GM18873 (cell line): ENCODE measurements around the gene ICAM4.
"Not testable (repeated sequence)": the region's sequence is repeated elsewhere in the genome, so short reads cannot be mapped to it uniquely, and the experiment has no call there.

ENCODE experiments used
- ATAC-seq: cut with Tn5 transposase; IDR thresholded peaks from one replicate; pipeline ENCODE4 v1.9.1; 2021; ENCODE audit warnings: mild to moderate bottlenecking, moderate library complexity, moderate number of reproducible peaks; ENCODE audit not compliant: unreplicated experiment, low FRiP score

Gene ICAM4

DNA sequence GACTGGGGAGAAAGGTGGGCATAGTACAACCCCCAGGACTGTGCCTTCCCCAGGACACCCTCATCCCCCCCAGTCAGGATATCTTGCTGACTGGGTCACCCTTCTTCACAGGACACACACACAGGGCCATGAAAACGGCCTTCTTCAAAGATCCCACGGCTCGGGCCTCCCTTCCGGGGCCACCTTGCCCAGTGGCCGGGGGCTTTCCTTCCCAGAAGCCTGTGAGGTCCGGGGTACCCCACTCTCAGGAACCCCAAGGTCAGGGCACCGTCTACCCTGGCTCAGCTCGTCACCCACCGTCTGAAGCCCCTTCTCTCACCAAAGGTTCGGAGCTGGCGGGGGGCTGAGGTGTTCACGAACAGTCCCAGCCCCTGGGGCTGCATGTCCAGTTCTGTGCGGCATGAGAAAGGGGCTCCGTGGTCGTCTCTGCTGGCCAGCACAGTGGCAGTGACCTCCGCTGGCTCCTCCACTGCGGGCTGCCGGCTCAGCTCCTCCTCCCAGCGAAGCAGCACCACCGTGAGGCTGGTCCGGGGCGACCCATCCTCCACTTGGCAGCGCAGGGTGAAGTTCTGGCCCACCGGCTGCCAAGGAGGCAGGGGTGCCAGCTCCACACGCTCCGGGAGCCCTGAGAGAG lies 48.7 kb downstream of the ICAM4 start:
- no peak for ATAC-seq

DNA sequence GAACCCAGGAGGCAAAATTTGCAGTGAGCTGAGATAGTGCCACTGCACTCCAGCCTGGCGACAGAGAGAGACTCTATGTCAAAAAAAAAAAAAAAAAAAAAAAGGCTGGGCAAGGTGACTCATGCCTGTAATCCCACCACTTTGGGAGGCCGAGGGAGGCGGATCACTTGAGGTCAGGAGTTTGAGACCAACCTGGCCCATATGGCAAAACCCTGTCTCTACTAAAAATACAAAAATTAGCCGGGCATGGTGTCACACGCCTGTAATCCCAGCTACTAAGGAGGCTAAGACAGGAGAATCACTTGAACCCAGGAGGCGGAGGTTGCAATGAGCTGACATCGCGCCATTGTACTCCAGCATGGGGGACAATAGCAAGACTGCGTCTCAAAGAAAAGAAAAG lies 50.0 kb downstream of the ICAM4 start:
- ATAC-seq: not testable (repeated sequence)
